ENCODE results near the gene SLC44A1.

Gene SLC44A1

DNA sequence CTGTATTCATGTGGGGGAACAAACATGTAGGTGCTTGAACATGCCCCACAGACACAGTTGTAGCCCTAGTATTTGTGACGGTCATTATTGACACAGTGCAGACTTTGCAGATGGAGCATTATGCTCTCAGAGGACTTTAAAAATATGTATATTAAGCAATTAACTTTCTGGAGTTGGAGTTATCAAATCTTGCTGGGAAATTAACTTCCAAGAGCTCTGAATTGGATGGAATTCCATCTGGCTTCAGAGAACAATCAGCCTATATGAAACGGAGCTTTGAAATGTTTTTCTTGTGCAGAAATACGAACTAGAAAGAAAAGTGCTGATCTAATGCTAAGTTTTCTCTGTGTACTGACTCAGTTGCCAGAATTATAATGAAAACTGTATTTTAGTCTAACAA lies 152.4 kb downstream of the SLC44A1 start:
- no peak for DNase-seq

DNA sequence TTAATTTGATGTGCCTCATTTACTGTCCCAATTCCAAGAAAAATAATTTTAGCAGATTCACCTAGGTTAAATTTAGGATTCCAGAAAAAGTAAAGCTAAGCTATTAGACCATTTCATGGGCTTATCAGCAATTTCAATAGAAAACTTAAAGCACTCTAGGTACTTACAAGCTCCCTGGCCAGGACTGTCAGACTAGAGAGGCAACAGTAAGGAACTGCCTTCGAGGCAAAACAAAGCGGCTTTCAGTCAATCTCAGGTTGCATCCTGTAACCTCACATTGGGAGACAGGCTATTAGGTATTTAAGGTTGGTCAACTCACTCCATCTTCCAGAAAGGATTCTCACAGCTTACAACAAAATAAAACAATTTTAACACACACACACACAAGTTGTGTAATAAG lies 154.7 kb downstream of the SLC44A1 start:
- no peak for DNase-seq

DNA sequence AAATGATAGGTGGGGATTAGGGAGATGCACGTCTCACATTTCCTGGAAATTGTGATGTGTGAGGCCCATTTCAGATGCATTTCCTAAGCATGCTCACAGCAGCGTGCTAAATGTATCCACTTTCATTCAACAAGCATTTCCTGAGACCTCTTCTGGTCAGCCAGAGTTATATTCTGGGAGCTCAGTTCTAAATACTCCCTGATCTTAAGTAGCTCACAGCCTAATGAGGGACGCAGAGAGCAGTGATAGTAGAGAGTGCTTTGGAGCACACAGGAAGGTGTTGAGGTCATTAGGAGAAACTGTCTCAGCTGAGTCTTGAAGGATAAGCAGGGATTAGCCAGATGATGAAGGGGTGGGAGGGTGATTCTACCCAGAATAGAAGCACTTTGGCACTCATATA lies 157.2 kb downstream of the SLC44A1 start:
- DNase-seq, result no peak

DNA sequence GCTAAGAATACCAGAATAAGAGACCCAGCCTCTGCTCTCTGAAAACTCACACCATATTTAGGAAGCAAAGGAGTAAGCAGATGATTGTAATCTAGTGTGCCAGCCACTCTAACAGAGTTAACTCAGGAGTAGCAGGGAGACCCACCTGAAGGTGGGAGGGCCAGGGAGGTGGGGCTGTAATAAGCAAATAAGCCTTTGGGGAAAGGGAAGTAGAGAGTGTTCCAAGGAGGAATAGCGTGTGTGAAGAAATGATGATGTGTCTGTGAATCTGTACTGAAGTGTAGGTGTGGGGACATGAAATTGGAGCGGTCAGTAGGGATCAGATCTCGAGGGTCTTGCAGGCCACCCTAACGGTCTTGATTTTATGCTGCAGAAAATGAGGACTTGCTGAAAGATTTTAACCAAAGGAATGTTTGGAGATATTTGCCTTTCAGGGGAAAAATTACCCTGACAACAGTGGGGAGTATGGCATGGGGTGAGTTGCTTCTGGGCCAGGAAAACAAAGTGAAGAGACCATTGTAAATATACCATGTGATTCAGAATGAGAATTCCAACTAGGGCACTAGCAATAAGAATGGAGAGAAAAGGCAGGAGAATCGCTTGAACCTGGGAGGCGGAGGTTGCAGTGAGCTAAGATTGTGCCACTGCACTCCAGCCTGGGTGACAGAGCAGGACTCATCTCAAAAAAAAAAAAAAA lies 159.2 kb downstream of the SLC44A1 start:
- DNase-seq, result no peak

DNA sequence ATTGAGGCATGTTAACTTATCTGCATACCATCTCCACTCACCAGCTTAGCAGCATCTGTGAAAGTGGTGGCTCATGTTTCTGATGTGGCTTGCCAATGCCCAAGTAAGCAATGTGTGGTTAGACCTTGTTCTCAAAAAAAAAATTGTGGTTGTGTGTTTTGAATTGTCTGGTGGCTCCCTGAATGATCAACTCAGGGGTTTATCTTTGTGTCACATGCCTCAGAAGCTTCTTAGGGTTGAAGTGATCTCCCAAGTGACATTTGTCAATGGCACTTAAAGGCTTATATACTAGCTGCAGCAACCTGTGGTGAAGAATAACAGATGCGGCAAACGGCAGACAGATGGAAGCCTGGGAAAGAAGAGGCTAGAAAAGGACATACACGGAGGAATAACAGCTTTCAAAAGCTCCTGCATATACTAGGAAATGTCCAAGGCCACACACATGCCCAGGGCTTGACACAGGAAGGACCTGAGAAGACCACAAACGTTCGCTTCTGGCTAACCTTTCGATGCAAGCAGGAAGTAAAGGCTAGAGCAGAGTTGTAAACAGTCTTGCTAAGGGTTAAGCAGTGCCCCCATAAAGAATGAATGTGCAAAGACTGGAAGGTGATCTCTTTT lies 161.2 kb downstream of the SLC44A1 start:
- DNase-seq, result no peak

DNA sequence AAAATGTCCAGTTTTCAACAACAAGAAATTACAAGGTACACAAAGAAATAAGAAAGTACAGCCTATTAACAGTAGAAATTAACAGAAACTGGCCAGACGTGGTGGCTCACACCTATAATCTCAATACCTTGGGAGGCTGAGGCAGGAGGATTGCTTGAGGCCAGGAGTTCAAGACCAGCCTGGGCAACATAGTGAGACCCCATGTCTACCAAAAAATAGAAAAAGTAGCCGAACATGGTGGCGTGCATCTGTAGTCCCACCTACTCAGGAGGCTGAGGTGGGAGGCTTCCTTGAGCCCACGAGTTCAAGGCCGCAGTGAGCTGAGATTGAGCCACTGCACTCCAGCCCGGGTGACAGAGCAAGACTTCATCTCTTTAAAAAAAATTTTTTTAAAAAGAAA lies 161.9 kb downstream of the SLC44A1 start:
- DNase-seq, result no peak

DNA sequence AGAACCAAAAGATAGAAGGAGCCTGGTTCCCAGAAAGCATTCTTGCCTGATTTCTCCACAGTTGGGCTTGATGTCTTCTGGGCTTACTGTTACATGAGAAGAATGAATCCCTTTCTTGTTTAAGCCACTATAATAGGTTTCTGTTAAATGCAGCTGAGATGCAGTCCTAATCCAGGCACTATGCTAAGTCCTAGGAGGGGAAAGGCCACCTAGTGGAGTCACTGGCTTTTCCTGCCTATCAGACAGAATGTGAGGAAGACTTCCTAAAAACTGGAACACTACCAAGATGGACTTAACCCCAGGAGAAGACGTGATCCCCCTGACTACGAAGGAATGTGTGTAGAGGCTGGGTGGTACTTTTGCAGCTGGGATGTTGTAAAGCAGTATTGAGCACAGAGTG lies 169.1 kb downstream of the SLC44A1 start:
- DNase-seq, result no peak

DNA sequence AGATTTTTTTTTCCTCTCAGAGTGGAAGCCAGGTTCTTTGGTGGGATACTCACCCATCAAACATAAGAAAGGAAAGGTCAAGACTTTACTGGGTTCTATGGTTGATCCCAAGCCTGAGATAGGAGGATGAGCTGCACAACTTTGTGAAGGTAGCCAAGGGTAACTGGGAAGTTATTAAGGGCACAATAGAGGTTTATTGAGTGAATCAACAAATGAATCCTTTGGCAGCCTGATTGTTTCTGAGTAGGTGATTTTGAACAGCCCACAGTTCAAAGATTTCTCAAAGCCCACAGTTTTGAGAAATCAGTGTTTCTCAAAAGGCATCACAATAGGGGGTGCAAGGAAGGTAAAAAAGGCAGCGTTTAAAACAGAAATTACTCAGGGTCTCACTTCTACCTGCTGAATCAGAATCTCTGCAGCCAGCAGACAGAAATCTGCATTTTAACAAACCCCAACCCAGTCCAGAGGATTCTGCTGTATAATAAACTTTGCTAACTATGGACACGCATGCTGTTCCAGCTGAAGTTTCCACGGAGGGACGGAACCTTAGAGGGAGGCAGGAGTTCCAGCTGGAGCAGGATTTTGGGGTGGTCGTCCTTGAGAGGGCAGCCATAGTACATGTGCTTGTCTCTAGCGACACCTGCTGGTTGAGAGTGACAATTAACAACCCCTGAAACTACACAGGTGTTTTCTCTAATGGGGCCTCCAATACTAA lies 170.7 kb downstream of the SLC44A1 start:
- DNase-seq, result no peak

DNA sequence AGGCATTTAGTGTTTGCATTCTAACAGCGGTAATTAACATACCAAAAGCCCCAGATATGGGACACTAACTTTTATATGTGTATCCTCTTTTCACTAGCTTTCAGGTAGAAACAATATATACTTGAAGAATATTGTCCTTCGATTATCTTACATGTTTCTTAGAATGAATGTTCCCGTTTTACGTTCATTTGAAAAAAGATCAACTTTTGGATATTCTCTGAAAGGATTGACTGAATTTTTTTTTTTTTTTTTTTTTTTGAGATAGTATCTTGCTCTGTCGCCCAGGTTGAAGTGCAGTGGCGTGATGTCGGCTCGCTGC lies 171.2 kb downstream of the SLC44A1 start:
- DNase-seq, result no peak

DNA sequence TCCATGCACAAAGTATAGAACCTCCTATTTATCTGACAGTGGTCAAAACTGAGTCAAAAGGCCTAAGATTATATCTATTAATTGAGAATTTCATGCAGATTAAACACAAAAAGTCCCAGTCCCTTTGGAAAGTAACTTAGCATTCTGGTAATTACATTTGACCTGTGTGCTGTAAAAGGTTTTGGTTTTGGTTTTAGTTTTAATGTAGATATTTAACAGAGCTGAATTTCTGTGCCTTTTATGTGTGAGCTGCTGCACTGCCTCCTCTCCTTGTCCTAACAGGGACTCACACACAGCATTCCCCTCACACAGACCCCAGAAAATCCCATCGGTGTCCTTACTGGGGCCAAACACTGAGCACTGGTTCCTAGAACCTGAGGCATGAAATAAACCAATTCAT lies 172.4 kb downstream of the SLC44A1 start:
- no peak for DNase-seq

DNA sequence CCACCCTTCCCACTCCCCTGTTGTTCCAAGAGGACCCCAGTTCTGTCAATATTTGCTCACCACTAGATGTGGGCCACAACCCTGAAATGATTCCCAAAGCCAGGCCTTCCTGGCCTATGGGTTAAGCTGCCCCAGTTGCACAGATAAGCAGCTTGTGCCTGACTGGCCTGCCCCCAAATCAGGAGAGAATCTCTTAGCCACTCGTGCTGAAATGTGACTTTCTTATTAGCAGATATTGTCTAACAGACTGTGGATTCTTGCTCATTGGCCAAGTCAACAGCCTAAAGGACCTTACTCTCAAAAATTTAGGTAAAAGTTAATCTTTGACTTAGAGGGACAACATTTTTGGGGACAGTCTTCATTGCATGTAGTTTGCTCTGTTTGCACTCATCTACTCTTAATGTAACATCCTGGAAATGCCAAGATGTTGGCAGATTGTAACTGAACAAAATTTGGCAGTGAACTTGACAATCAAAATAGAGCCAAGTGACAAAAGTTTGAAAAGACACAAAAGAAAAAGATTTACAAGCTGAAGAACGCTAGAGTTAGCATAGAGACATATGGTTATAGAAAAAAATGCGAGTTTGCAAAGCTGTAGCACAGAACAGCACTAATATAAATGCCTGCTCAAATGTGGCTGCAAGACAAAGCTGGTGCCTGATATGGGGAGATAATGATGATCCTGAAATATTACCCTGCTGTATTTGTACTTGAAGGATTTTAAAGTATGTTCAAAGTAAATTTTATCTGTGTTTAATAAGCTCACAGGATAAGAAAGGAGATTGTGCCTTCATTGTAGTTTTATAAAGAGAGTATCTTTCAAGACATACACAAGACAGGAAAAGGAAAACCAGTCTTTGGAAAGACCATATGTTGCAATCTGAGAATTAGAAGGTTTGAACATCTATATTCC lies 174.4 kb downstream of the SLC44A1 start:
- peak; percentile 48 for DNase-seq

DNA sequence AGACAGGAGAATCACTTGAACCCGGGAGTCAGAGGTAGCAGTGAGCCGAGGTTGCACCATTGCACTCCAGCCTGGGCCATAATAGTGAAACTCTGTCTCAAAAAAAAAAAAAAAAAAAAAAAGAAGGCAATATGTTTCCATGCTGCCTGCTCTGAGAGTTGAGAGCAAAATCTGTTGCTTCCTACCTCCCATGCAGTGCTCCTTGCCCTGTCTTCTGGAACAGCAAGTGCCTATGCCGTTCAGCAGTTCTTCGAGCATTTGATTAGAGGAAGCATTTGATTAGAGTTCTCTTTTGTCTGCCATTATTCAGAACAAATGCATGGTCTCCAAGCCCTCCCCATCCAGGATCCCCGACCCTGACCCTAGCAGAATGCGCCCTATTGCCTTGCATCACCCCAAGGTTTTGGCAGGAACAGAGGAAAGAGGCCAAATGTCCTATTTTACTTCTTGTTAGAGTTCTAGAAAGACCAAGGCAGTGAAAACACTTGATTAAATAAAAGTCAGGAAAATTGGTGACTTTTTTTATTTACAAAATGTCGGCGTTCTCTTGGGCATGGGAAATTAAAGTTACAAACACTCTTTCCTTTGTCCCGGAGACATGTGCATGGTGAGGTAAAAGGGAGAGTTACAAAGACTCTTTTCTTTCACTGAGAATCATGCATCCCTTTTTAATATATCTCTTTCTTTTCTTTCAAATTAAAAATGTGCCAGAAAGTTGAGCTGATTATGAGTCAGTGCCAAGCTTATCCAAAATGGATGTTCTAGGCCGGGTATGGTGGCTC lies 175.6 kb downstream of the SLC44A1 start:
- no peak for DNase-seq

DNA sequence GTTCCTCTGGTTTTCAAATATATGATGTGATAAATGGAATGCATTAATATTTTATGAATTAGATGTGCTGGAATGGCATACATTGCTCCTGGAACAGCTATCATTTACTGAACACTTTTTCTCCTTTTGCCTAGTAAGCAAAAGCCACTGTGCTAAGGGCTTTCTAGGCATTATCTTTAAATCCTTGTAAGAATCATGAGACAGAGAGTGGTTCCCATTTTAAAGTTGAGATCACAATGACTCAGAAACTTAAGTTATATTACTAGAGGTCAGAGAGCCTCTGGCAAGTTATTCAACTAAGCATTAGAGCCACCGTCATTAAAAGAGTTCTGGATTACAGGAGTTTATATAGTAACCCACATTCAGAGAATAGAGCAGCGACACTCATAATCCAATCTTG lies 176.7 kb downstream of the SLC44A1 start:
- DNase-seq, result no peak

DNA sequence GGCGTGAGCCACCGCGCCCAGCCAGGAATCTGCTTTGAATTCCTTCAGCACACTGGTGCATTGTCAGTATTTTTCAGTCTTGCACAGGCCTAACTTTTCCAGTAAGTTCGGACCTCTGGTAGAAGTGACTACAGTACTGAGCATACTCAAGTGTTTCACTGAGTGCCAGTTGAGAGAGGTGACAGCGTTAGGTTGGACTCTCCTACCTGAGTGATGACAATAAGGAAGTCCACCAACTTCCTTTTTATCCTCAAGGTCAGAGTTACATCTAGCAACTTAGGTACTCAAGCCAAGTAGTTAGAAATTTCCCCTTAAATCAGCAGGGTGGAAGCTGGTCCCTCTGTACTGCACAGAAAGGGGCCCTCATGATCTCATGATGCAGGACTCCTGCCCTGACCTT lies 177.4 kb downstream of the SLC44A1 start:
- DNase-seq, result no peak

DNA sequence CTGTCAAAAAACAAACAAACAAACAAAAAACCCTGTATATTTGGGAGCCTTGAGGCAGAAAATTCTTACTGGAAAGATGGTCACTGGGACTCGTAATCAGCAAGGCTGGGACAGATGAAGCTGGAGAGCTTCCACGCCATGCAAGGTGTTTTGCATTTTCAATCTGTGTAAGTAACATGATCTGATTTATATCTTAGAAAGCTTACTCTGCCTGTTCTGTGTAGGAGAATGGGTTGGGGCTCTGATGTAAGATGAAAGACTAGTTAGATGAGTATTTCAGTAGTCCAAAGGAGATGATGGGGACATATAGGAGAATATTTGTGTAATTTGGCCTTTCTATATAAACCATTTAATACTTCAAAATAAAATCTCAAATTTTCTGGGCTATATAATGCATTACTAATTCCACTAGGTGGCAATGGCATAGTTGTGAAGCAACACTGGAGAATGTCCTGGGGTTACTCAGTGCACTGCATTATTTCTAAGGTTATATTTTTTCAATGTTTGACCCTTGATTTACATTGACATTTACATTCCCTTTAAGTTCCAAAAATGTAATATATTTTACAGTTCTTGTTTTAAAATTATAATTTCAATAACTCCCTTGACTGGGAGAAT lies 181.5 kb downstream of the SLC44A1 start:
- DNase-seq, result no peak

DNA sequence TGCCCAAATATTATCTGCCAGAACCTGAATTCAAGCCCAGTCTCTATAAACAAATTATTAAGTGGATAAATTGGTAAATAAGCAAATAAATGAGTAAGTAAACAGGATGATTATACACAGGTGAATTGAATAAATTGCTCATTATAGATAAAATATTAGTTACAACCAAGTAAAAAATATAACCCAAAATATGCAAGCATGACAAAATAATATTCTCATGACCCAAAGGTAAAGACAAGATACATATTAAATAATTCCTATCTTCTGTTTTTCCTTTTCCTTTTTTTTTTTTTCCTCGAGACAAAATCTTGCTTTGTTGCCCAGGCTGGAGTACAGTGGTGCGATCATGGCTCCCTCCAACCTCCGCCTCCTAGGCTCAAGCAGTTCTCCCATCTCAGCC lies 182.2 kb downstream of the SLC44A1 start:
- DNase-seq, result no peak

DNA sequence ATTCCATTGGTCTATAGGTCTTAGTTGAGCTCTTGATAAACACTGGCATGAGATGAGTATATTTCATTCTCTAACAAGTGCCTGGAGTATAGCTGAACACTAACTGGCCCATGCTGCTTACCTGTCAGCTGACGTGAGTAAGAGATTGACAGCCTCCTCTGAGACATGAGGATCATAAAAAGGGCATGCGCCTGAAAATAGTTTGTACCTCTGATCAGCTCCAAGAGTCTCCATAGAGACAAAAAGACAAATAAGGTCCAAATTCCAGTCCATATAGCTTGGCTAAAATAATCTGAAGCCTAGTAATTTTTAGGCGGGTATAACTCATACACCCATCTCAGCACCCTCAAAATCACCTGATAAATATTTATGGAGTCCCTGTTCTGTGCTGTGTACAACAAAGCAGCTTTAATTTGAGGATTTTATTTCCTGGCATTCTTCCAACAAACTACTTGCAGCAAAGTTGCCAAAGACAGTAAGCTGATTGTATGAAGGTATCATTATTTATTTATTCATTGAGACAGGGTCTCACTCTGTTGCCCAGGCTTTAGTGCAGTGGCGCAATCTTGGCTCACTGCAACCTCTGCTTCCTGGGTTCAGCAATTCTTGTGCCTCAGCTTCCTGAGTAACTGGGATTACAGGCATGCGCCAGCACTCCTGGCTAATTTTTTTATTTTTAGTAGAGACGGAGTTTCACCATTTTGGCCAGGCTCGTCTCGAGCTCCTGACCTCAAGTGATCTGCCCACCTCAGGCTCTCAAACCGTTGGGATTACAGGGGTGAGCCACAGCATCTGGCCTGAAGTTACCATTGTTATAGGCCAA lies 187.2 kb downstream of the SLC44A1 start:
- DNase-seq, result no peak

DNA sequence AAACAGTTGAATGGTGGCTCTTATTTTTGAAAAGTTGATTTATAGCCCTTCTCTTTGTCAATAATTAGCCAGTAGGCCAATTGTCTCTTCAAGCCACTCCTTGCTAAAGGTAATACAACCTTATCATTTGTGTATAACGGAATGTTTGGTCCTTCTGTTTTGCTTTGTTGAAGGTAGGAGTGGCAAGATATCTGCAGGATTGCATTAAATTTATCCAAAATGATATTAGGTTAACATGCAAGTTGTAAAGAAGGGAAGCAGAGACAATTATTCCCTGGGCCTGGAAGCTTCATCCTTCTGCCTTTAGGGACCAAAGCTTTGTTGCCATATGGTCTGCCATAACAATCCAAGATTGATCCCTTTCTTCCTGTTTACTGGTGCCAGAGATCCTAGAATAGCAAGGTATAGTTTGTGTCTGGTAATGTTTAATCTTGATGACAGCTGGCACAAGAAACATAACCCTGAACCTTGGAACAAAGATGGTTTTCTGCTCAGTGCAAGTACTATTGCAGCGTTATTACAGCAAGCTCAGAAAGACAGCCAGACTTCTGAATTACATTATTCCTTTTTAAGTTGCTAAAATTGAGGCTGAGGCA lies 187.9 kb downstream of the SLC44A1 start:
- DNase-seq, result peak; percentile 44

DNA sequence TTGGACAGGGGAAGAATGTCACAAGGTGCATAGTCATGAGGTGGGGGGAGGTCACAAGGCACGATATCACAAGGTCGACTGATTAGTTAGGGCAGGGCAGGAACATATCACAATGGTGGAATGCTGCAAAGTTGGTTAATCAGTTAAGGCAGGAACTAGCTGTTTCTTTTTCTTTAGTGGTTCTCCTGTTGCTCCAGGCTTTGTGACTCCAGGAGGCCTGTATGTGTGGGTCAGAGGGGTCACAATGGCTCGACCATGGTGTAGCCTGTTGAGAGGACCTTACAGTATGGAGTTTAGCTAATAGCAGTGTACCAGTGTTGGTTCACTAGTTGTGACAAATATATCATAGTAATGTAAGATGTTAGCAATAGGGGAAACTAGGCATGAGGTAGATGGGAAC lies 191.0 kb downstream of the SLC44A1 start:
- no peak for DNase-seq

DNA sequence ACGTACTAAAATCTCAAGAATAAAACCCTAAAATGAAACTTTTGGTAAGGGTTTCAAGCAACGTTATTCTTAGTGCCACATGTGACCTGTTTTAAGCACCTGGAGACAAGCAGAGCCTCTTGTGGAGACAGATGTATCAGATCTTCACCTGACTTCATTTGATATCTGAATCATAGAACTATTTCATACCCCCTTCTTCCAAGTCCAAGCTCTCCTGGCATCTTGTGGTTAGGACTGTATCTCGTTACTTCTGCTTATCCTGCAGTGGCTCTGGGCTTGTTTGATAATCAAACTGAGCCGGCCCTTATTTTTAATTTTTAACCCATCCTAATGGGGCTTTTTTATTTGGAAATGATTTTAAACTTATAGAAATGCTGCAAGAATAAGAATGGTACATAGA lies 192.3 kb downstream of the SLC44A1 start:
- no peak for DNase-seq

DNA sequence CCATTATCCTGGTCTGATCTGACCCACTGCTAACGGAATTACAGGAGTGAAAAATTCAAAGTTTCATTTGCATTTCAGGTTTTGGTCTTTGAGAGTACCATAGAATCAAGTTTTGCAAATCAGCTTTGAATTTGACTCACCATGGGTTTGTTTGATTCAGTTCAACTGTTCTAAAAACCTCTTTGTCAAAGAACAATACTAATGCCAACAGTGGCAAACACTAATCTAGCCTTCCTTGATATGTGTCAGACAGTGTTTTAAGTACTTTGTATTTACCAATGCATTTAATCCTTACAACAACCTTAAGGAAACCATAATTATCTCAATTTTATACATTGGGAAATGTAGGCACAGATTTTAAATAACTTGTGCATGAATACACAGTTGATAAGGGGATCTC lies 193.3 kb downstream of the SLC44A1 start:
- no peak for DNase-seq

Measured in NCI-H446 treated with DMSO at 0.1 percent for 48 hours (cell line).